GM18868 (cell line): ENCODE data around the gene FDCSP.
"Not testable (repeated sequence)": the region's sequence is repeated elsewhere in the genome, so short reads cannot be mapped to it uniquely, and the experiment has no call there.

Experiments
- ATAC-seq: cut with Tn5 transposase; IDR thresholded peaks from one replicate; pipeline ENCODE4 v1.9.1; 2021; ENCODE audit warnings: mild to moderate bottlenecking, moderate library complexity; ENCODE audit not compliant: unreplicated experiment

FDCSP gene

DNA sequence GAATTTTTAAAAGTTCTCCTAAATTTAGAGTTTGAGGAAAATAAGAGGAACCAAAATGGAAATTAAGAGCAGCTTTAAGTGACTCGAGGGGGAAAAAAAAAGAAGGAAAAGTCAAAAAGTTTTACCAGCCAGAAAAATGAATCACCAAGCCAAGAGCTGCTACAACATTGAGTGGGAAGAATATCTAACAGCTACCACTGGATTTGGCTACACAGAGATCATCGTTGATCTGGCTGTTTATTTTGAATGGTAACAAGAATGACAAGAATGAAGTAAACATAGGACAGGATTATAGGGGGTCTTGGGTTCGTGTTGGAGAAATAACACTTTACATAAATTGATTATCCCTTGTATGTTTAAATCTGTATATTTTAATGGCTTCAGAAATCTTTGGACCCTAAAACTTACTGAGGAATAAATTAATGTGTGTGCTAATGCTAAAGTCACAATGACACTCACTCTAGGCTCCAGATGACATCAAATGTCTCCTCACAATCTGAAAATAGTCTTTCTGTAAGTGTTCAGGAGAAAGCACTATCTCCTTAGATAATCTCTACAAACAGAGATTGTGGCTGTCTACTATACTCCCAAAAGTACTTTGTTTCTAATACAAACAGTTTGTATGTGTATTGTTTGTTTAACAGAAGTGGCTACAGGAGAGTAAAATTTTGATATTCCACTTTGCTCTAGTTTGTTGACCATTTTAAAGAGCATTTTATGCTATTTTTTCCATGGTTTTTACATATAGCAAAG, 13.4 kb downstream of the FDCSP start:
- no peak for ATAC-seq

DNA sequence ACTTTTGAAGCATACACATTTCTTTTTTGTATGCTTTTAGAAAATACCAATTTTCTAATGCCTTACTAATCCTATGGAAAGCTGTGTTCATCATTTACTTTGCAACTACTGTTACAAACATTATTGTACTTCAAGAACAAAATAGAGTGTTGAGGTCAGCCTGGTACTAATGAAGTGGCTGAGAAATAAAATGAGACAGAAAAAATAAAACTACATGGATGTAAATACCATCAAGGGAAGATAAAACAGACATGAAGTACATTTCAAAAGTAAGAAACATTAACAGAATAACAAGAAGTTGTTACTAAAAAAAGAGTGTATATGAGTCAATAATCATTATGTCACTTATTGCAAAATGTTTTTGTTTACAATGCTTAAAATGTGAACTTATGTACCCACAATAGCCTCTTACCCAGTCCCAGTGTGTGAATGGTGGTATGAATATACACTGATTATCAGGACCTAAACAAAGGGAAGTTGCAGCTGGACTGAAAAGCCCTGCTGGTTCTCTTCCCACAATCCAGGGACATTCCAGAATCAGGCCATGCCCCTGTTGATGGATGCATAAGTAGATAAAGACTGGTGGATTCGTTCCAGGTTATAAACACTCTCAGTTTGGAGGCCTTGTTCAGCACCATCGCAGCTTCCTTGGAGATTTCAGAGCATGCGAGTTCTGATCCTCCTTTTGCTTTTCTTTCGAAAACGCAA, 14.1 kb downstream of the FDCSP start:
- ATAC-seq = no peak

DNA sequence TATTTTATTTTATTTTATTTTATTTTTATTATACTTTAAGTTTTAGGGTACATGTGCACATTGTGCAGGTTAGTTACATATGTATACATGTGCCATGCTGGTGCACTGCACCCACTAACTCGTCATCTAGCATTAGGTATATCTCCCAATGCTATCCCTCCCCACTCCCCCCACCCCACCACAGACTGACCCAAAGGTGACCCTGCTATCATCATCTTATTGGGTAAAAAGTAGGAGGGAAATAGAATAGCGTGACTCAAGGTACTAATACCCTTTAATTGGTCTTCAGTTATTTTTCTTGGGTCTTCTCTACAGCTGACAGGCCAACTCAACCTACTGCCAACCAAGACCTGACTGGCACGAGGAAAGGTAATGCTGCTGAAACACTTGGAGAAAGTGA, 16.4 kb downstream of the FDCSP start, which contains the start of gene CSN3:
Gene CSN3 (plus strand): TSS at position 301 of the 400 bp plus-strand sequence. CDS start 2,223 bp downstream, outside the sequence.
- not testable (repeated sequence) for ATAC-seq

DNA sequence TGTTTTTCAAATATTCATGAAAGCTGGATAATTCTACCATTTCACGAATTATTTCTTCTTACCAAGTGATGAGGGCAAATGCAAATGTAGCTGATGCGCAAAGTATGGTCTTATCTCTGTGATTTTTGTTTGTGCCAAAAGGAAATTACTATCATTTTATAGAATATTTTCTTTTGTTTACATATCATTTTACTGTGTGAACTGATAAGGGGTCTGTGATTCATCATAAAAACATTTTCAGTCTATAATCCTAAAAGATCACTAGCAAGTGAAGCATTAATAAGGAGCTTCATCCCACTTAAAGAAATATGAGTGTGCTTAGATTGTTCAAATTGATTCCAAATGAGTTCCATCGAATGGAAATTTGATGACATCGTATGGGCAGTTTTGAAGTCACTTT, 17.2 kb downstream of the FDCSP start:
- ATAC-seq = no peak

DNA sequence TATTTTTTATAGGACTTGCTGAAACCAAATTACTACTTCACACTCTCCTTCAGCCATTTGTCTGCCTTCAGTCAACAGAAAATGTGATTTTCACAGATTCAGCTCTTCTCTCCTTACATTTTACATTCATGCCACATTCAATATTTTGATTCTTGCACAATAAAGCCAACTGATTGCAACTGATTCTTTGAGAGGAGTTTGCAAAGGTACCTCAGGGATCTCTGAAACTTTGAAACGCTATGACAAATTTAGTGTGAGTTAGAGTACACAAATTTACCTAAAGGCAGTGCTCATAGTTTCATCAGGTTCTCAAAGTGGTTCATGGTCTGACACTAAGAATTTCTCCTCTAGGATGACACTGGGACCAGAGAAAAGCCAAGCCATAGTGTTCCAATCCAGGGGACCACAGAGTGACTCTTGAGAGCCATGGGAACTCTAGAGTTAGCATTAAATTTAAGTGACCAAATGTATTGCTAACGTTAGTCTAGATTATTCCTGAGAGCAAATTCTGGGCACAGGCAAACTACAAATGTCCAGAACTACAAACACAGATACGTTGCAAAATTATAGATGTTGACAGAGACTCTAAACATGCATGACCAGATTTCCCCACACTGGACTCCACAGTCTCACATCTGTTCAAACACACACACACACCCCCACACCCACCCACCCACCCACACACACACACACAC, 25.5 kb downstream of the FDCSP start:
- ATAC-seq = no peak

DNA sequence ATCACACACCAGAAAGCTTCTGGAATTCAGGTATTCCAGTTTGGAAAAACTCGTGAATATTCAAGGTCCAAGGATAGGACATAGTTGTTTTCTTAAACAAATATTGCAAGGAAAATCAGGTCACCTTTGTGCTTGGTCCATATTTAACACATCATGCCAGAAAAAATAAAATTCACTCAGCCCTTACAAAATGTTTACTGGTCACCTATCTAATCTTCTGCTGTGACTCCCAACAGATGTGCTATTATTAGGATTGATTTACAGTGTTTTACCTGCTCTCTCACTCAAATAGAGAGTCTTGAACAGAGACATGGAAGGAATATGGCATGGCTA, 26.0 kb downstream of the FDCSP start:
- ATAC-seq = no peak

DNA sequence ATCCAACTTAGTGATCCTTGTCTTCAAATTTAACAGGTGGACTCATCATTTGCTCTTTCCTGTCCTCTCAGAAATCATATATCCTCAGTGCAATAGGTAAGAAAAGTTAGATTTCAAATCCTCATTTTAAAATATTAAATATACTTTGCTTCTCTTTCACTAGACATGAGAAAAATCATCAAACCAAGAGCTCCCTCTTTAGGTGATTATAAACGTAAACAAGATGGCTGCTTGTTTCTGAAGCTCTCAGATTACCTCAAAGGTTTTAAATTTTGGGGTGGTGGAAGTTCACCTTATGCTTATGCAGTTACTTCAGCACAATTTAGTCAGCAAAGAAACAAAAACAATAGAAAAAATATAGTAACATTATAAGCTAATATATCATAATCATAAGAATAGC, 43.8 kb downstream of the FDCSP start:
- no peak for ATAC-seq

DNA sequence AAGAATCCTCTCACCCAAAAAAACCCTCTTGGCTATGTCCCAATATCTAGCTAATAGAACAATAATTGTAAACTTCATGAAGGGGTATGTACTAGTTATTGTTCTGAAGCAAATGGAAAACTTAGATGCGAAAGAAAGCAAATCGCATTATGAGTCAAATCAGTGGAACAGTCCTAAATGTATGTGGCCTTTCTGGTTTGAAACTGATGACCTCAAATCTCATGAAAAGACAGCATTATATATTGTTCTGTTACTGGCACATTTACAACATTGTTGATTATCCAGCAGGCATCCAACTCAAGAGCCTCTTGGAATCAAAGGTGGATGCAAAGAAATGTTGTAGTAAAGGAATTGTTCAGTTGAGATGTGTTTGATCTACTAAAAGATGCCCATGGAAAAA, 51.2 kb downstream of the FDCSP start:
- ATAC-seq = no peak

DNA sequence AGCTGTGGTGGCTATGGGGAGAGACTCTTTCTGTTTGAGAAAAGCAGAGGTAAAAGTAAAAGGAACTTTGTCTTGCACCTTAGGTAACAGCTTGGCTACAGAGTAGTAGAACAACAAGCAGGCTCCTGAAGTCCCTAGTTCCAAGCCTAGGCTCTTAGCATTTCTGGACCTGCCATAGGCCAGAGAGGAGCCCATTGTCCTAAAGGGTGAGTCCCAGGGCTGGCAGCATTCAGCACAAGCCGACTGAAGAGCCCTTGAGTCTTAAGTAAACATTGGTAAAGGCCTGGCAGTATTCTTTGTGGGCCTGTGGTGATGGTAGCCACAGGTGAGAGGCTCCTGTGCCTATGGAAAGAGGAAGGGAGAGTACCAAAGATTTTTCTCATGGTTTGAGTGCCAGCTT, 54.6 kb downstream of the FDCSP start:
- ATAC-seq = no peak
